GM23248 (cell line): Measurements from ENCODE around the gene FBLN5. TPM values are rescaled to one million over a fixed set of nuclear protein-coding genes. Genes with fewer than 3 reads are reported as not detected.

Experiments
- DNase-seq: peaks from one replicate; pipeline ENCODE4 v3.0.0-alpha.2; 2015
- H2AFZ ChIP-seq: fragments of 200-600 bp; sonication (generic); 2 replicates; pipeline ENCODE4 v1.6.1; 2016; ENCODE audit warnings: antibody characterized with exemption
- H3F3A ChIP-seq: fragments of 200-600 bp; sonication (generic); 2 replicates; pipeline ENCODE4 v1.6.1; 2016; ENCODE audit warnings: mild to moderate bottlenecking, antibody characterized with exemption, mixed run types; ENCODE audit not compliant: insufficient read depth
- H3K27ac ChIP-seq: fragments of 200-600 bp; sonication (generic); 2 replicates; pipeline ENCODE4 v1.5.1; 2016; ENCODE audit warnings: mild to moderate bottlenecking
- H3K27me3 ChIP-seq: fragments of 200-600 bp; sonication (generic); replicated peaks from 2 replicates; pipeline ENCODE4 v1.6.1; 2016; ENCODE audit warnings: mild to moderate bottlenecking; ENCODE audit not compliant: insufficient read depth
- H3K36me3 ChIP-seq: fragments of 200-600 bp; sonication (generic); 2 replicates; pipeline ENCODE4 v1.6.1; 2016; ENCODE audit warnings: low read depth, mild to moderate bottlenecking
- H3K4me1 ChIP-seq: fragments of 200-600 bp; sonication (generic); 2 replicates; pipeline ENCODE4 v1.6.1; 2016; ENCODE audit warnings: mild to moderate bottlenecking; ENCODE audit not compliant: insufficient read depth
- H3K4me2 ChIP-seq: fragments of 200-600 bp; sonication (generic); one replicate; pipeline ENCODE4 v1.6.1; 2016; ENCODE audit warnings: mild to moderate bottlenecking; ENCODE audit not compliant: unreplicated experiment
- H3K4me3 ChIP-seq: fragments of 200-600 bp; sonication (generic); 2 replicates; pipeline ENCODE4 v1.5.1; 2016; ENCODE audit warnings: mild to moderate bottlenecking
- H3K79me2 ChIP-seq: fragments of 200-600 bp; sonication (generic); 2 replicates; pipeline ENCODE4 v1.6.1; 2016; ENCODE audit warnings: mild to moderate bottlenecking; ENCODE audit not compliant: insufficient read depth
- H3K9ac ChIP-seq: fragments of 200-600 bp; sonication (generic); 2 replicates; pipeline ENCODE4 v1.6.1; 2016; ENCODE audit warnings: mild to moderate bottlenecking
- H3K9me2 ChIP-seq: fragments of 200-600 bp; sonication (generic); 2 replicates; pipeline ENCODE4 v1.6.1; 2016; ENCODE audit warnings: mixed run types, mild to moderate bottlenecking, moderate library complexity; ENCODE audit not compliant: insufficient read depth
- H3K9me3 ChIP-seq: fragments of 200-600 bp; sonication (generic); one replicate; pipeline ENCODE4 v1.6.1; 2017; ENCODE audit warnings: low read depth
- H4K20me1 ChIP-seq: fragments of 200-600 bp; sonication (generic); 2 replicates; pipeline ENCODE4 v1.6.0; 2016; ENCODE audit not compliant: insufficient read depth
- EZH2 ChIP-seq: fragments of 200-600 bp; sonication (generic); IDR thresholded peaks from 2 replicates; pipeline ENCODE4 v1.6.1; 2018; ENCODE audit warnings: antibody characterized with exemption, mild to moderate bottlenecking; ENCODE audit not compliant: insufficient read depth, poor library complexity, severe bottlenecking
- EZH2phosphoT487 ChIP-seq: fragments of 200-600 bp; sonication (generic); IDR thresholded peaks from 2 replicates; pipeline ENCODE4 v1.6.1; 2018; ENCODE audit warnings: antibody characterized with exemption, moderate library complexity, mild to moderate bottlenecking, low read depth; ENCODE audit not compliant: insufficient read depth
- whole genome bisulfite sequencing, 2 experiments: methylation state at CpG; one replicate each; pipeline ENCODE4 v1.1.6; 2015 to 2017; ENCODE audit warnings: low lambda C conversion rate in 2 of 2, low coverage in 1 of 2; ENCODE audit errors: missing lambda C conversion rate in 2 of 2; 5-methylcytosine and 5-hydroxymethylcytosine counted together
- in situ Hi-C: fragments of 300-500 bp; cut with MboI; formaldehyde crosslinking; loops from 2 replicates; pipeline ENCODE4 v1.15.0; 2020
- polyA plus RNA-seq: library from polyadenylated mRNA; unstranded; fragments of >200 nt; fragmentation: Nextera tagmentation; extraction: Ambion mirVana; gene quantifications from 2 replicates; pipeline ENCODE4 v1.2.1, GENCODE V29; 2016
- total RNA-seq: library from RNA; depleted of rRNA; stranded (reverse); fragments of >200 nt; shearing (Covaris generic); gene quantifications from 2 replicates; pipeline ENCODE4 v1.2.3, GENCODE V29; 2014

FBLN5 gene
- total and polyA plus RNA-seq, 2 experiments from 2014 or later = 234 to 756 TPM

GRCh38 chr14:91875525-91876286 is 71.8 kb downstream of the FBLN5 start:
- in situ Hi-C loops = no loop called here
- peaks cover 48% of the 10 kb centered on the region for H3K36me3 ChIP-seq

GRCh38 chr14:91873471-91874415 is 73.8 kb downstream of the FBLN5 start:
- no peak overlapping the region for H3K4me3 ChIP-seq
- no peaks in the 10 kb centered on the region for H3K9me2 ChIP-seq
- no peak overlapping the region for H3K27ac ChIP-seq
- no peaks in the 10 kb centered on the region for H3K79me2 ChIP-seq
- in situ Hi-C loops = no loop called here
- no peaks in the 10 kb centered on the region for H4K20me1 ChIP-seq
- no peaks in the 10 kb centered on the region for H3K27me3 ChIP-seq
- no peak overlapping the region for H2AFZ ChIP-seq
- 84 to 85% methylated on average over 15 of the region's 15 CpGs for WGBS, 2 experiments
- no peak overlapping the region for H3K4me2 ChIP-seq
- DNase-seq = no peak
- no peaks in the 10 kb centered on the region for H3F3A ChIP-seq
- H3K4me1 ChIP-seq = peaks cover 2% of the 10 kb centered on the region; the same call in 1 of the 2 replicates
- no peak overlapping the region for H3K9ac ChIP-seq
- H3K9me3 ChIP-seq = no peaks in the 10 kb centered on the region
- TF ChIP-seq EZH2phosphoT487 = no peak
- TF ChIP-seq EZH2 = no peak
- H3K36me3 ChIP-seq = peaks cover 35% of the 10 kb centered on the region; the same call in 1 of the 2 replicates

More at GRCh38 chr14:91875525-91876286, 71.8 kb downstream of the FBLN5 start:
- H3K9me3 ChIP-seq = no peaks in the 10 kb centered on the region
- no peaks in the 10 kb centered on the region for H3K79me2 ChIP-seq
- DNase-seq = no peak
- TF ChIP-seq EZH2 = no peak
- no peak for TF ChIP-seq EZH2phosphoT487
- H3K27ac ChIP-seq = no peak overlapping the region
- no peak overlapping the region for H3K4me2 ChIP-seq
- no peak overlapping the region for H2AFZ ChIP-seq
- H3K4me1 ChIP-seq = peaks cover 2% of the 10 kb centered on the region; the same call in 1 of the 2 replicates
- H4K20me1 ChIP-seq = no peaks in the 10 kb centered on the region
- no peaks in the 10 kb centered on the region for H3K9me2 ChIP-seq
- no peak overlapping the region for H3K4me3 ChIP-seq
- no peak overlapping the region for H3K9ac ChIP-seq
- no peaks in the 10 kb centered on the region for H3F3A ChIP-seq
- H3K27me3 ChIP-seq = no peaks in the 10 kb centered on the region
- WGBS, 2 experiments = 92% methylated on average over 9 of the region's 9 CpGs

GRCh38 chr14:91872517-91873470 is 74.7 kb downstream of the FBLN5 start:
- Histone ChIP-seq H3K9me3 (no peaks in the 10 kb centered on the region), H3K4me1 (peaks cover 2% of the 10 kb centered on the region; the same call in 1 of the 2 replicates), H3K27ac (no peak overlapping the region), H3K79me2 (no peaks in the 10 kb centered on the region), H3K36me3 (peaks cover 34% of the 10 kb centered on the region; the same call in 1 of the 2 replicates), H4K20me1 (no peaks in the 10 kb centered on the region), H3F3A (no peaks in the 10 kb centered on the region), H3K9me2 (no peaks in the 10 kb centered on the region), H3K9ac (no peak overlapping the region), H2AFZ (no peak overlapping the region), H3K4me2 (no peak overlapping the region), H3K27me3 (no peaks in the 10 kb centered on the region), H3K4me3 (no peak overlapping the region)
- DNase-seq = peak; percentile 49
- in situ Hi-C loops = no loop called here
- TF ChIP-seq EZH2 (no peak), EZH2phosphoT487 (no peak)
- WGBS, 2 experiments = 67 to 73% methylated on average over 15 of the region's 15 CpGs
